Retinal pigment epithelial cell (primary cell): Measurements from ENCODE around the gene NEURL1.

Experiments used
- DNase-seq: peaks from one replicate; pipeline ENCODE4 v3.0.0-alpha.2; 2010; ENCODE audit warnings: low read depth
- H3K4me3 ChIP-seq: 2 replicates; pipeline ENCODE4 v1.5.1; 2011; ENCODE audit warnings: mild to moderate bottlenecking, low read length, control low read depth, moderate library complexity
- CTCF ChIP-seq: conservative IDR thresholded peaks from 2 replicates; pipeline ENCODE4 v1.5.1; 2011; ENCODE audit warnings: low read depth, low read length, control low read depth, inconsistent platforms

The NEURL1 gene

GRCh38 chr10:103574097-103575061 is 80.9 kb downstream of the NEURL1 start:
- no peak for DNase-seq
- TF ChIP-seq CTCF, result no peak
- H3K4me3 ChIP-seq, result no peak overlapping the region

GRCh38 chr10:103575416-103576075 is 82.0 kb downstream of the NEURL1 start:
- no peak for TF ChIP-seq CTCF
- H3K4me3 ChIP-seq, result no peak overlapping the region
- DNase-seq, result no peak

- no peak for TF ChIP-seq CTCF
- DNase-seq, result no peak
- no peak overlapping the region for H3K4me3 ChIP-seq
Observed at GRCh38 chr10:103576076-103576471, 82.6 kb downstream of the NEURL1 start.

GRCh38 chr10:103576862-103577261 is 83.4 kb downstream of the NEURL1 start:
- TF ChIP-seq CTCF, result no peak
- no peak for DNase-seq
- no peak overlapping the region for H3K4me3 ChIP-seq

- TF ChIP-seq CTCF, result no peak
- DNase-seq, result no peak
- no peak overlapping the region for H3K4me3 ChIP-seq
Observed at GRCh38 chr10:103578782-103579382, 85.4 kb downstream of the NEURL1 start.

- H3K4me3 ChIP-seq, result no peak overlapping the region
- no peak for TF ChIP-seq CTCF
- no peak for DNase-seq
Observed at GRCh38 chr10:103580011-103580410, 86.5 kb downstream of the NEURL1 start.
